ENCODE measurements around the gene CARD8.
A peak's percentile ranks its signal among the peaks of the same experiment; 100 is the strongest.
"Not testable (repeated sequence)": the region's sequence is repeated elsewhere in the genome, so short reads cannot be mapped to it uniquely, and the experiment has no call there.

The CARD8 gene

GRCh38 chr19:48292798-48293197 is 37.1 kb upstream of the CARD8 start:
- Histone ChIP-seq H3K27ac (no peak overlapping the region), H3K9ac (0 out of 22 replicates have a peak overlapping the region, but pooled peaks of 1 of the 11 experiments have one; percentile 21), H3K9me3 (replicated peaks in 1 of 11) (no peaks in the 10 kb centered on the region), H3K4me1 (peaks cover 4 to 68% (median 49%) of the 10 kb centered on the region in 10 experiments), H3K27me3 (no peaks in the 10 kb centered on the region), H3K36me3 (peaks cover 0 to 18% (median 5%) of the 10 kb centered on the region in 11 experiments; a peak in 13 of 22 replicates), H4K20me1 (no peaks in the 10 kb centered on the region), H3K4me3 (no peak overlapping the region), H3K4me2 (peak overlapping the region in 8 of 11 experiments; percentile 59 to 82 (median 72); a peak in 11 of 22 replicates)
- no peak for TF ChIP-seq Cebpa-rat (IDR thresholded peaks at IDR 0.05)

GRCh38 chr19:48291489-48291815 is 35.7 kb upstream of the CARD8 start:
- not testable (repeated sequence) for H3K27ac ChIP-seq; H4K20me1 ChIP-seq; H3K27me3 ChIP-seq; H3K9me3 ChIP-seq (replicated peaks in 1 of 11)
- H3K9ac ChIP-seq: peak overlapping the region; percentile 26 to 78 (median 67); a peak in 14 of 22 replicates
- H3K4me2 ChIP-seq: peak overlapping the region; percentile 78 to 99 (median 91)
- peaks cover 4 to 57% (median 43%) of the 10 kb centered on the region in 10 experiments for H3K4me1 ChIP-seq
- peaks cover 6 to 31% (median 18%) of the 10 kb centered on the region in 11 experiments for H3K36me3 ChIP-seq
- peak overlapping the region; percentile 53 to 66 (median 62); a peak in 19 of 20 replicates for H3K4me3 ChIP-seq

- peak overlapping the region; percentile 78 to 99 (median 91) for H3K4me2 ChIP-seq
- H3K4me1 ChIP-seq: peaks cover 4 to 56% (median 43%) of the 10 kb centered on the region in 10 experiments
- peaks cover 11 to 36% (median 24%) of the 10 kb centered on the region in 11 experiments for H3K36me3 ChIP-seq
- peaks cover 5 to 12% (median 9%) of the 10 kb centered on the region in 11 experiments; a peak in 19 of 22 replicates for H3K9me3 ChIP-seq (replicated peaks in 1 of 11)
- H3K27ac ChIP-seq: peak overlapping the region in 6 of 11 experiments; percentile 3 to 53 (median 14); a peak in 6 of 22 replicates
- H3K9ac ChIP-seq: peak overlapping the region; percentile 26 to 78 (median 67); a peak in 19 of 22 replicates
- no peaks in the 10 kb centered on the region for H4K20me1 ChIP-seq
- no peaks in the 10 kb centered on the region for H3K27me3 ChIP-seq
- TF ChIP-seq Cebpa-rat (IDR thresholded peaks at IDR 0.05): no peak
- peak overlapping the region; percentile 53 to 66 (median 62) for H3K4me3 ChIP-seq
Observed at GRCh38 chr19:48290771-48291488, 35.2 kb upstream of the CARD8 start.

GRCh38 chr19:48290401-48290770 is 34.7 kb upstream of the CARD8 start:
- H3K4me2 ChIP-seq: peak overlapping the region in 10 of 11 experiments; percentile 78 to 99 (median 92); a peak in 16 of 22 replicates
- no peak for TF ChIP-seq Cebpa-rat (IDR thresholded peaks at IDR 0.05)
- H3K4me3 ChIP-seq: no peak overlapping the region
- H3K27ac ChIP-seq: no peak overlapping the region
- H3K4me1 ChIP-seq: peaks cover 4 to 53% (median 43%) of the 10 kb centered on the region in 10 experiments
- H3K9ac ChIP-seq: no peak overlapping the region
- peaks cover 17 to 42% (median 29%) of the 10 kb centered on the region in 11 experiments for H3K36me3 ChIP-seq
- no peaks in the 10 kb centered on the region for H4K20me1 ChIP-seq
- H3K27me3 ChIP-seq: no peaks in the 10 kb centered on the region
- peaks cover 5 to 16% (median 14%) of the 10 kb centered on the region in 11 experiments; a peak in 20 of 22 replicates for H3K9me3 ChIP-seq (replicated peaks in 1 of 11)

GRCh38 chr19:48287748-48288147 is 32.0 kb upstream of the CARD8 start:
- Histone ChIP-seq H3K4me1 (peaks cover 17 to 36% (median 24%) of the 10 kb centered on the region in 10 experiments), H3K9me3 (replicated peaks in 1 of 11) (peaks cover 13 to 34% (median 23%) of the 10 kb centered on the region in 11 experiments), H3K27ac (no peak overlapping the region), H3K9ac (no peak overlapping the region), H3K4me2 (no peak overlapping the region), H3K36me3 (peaks cover 27 to 68% (median 56%) of the 10 kb centered on the region in 11 experiments), H3K27me3 (no peaks in the 10 kb centered on the region), H4K20me1 (no peaks in the 10 kb centered on the region), H3K4me3 (no peak overlapping the region)
- TF ChIP-seq Cebpa-rat (IDR thresholded peaks at IDR 0.05): no peak

- Histone ChIP-seq H3K4me1 (peaks cover 0 to 18% (median 10%) of the 10 kb centered on the region in 10 experiments; a peak in 12 of 20 replicates), H3K36me3 (peaks cover 32 to 97% (median 83%) of the 10 kb centered on the region in 11 experiments), H3K9ac (no peak overlapping the region), H3K4me2 (peak overlapping the region in 6 of 11 experiments; percentile 5 to 66 (median 32); a peak in 8 of 22 replicates), H4K20me1 (no peaks in the 10 kb centered on the region), H3K27me3 (no peaks in the 10 kb centered on the region), H3K9me3 (replicated peaks in 1 of 11) (peaks cover 19 to 49% (median 29%) of the 10 kb centered on the region in 11 experiments), H3K27ac (no peak overlapping the region), H3K4me3 (no peak overlapping the region)
- no peak for TF ChIP-seq Cebpa-rat (IDR thresholded peaks at IDR 0.05)
Observed at GRCh38 chr19:48284896-48285295, 29.2 kb upstream of the CARD8 start.

GRCh38 chr19:48283908-48284307 is 28.2 kb upstream of the CARD8 start:
- Histone ChIP-seq H3K9ac (no peak overlapping the region), H3K27ac (no peak overlapping the region), H3K9me3 (replicated peaks in 1 of 11) (peaks cover 19 to 49% (median 29%) of the 10 kb centered on the region in 11 experiments), H3K4me2 (no peak overlapping the region; a peak in 1 of 22 replicates), H3K27me3 (no peaks in the 10 kb centered on the region), H3K4me1 (peaks cover 0 to 18% (median 11%) of the 10 kb centered on the region in 10 experiments; a peak in 11 of 20 replicates), H4K20me1 (no peaks in the 10 kb centered on the region), H3K4me3 (no peak overlapping the region), H3K36me3 (peaks cover 32 to 95% (median 88%) of the 10 kb centered on the region in 11 experiments)
- TF ChIP-seq Cebpa-rat (IDR thresholded peaks at IDR 0.05): no peak

- no peaks in the 10 kb centered on the region for H4K20me1 ChIP-seq
- no peak overlapping the region for H3K27ac ChIP-seq
- H3K4me2 ChIP-seq: no peak overlapping the region
- no peak for TF ChIP-seq Cebpa-rat (IDR thresholded peaks at IDR 0.05)
- H3K9ac ChIP-seq: no peak overlapping the region
- H3K36me3 ChIP-seq: peaks cover 13 to 87% (median 70%) of the 10 kb centered on the region in 11 experiments
- no peaks in the 10 kb centered on the region for H3K27me3 ChIP-seq
- H3K4me1 ChIP-seq: peaks cover 0 to 23% (median 7%) of the 10 kb centered on the region in 10 experiments; a peak in 15 of 20 replicates
- peaks cover 10 to 28% (median 14%) of the 10 kb centered on the region in 11 experiments; a peak in 21 of 22 replicates for H3K9me3 ChIP-seq (replicated peaks in 1 of 11)
- no peak overlapping the region for H3K4me3 ChIP-seq
Observed at GRCh38 chr19:48279747-48280146, 24.0 kb upstream of the CARD8 start.

- no peaks in the 10 kb centered on the region for H3K9me3 ChIP-seq (replicated peaks in 1 of 11)
- peaks cover 0 to 45% (median 29%) of the 10 kb centered on the region in 11 experiments; a peak in 16 of 22 replicates for H3K36me3 ChIP-seq
- H3K4me3 ChIP-seq: no peak overlapping the region
- no peak overlapping the region for H3K9ac ChIP-seq
- no peaks in the 10 kb centered on the region for H4K20me1 ChIP-seq
- no peaks in the 10 kb centered on the region for H3K27me3 ChIP-seq
- H3K4me1 ChIP-seq: peaks cover 13 to 45% (median 28%) of the 10 kb centered on the region in 10 experiments
- H3K4me2 ChIP-seq: peak overlapping the region in 2 of 11 experiments; percentile 4 to 12; a peak in 3 of 22 replicates
- TF ChIP-seq Cebpa-rat (IDR thresholded peaks at IDR 0.05): no peak
- H3K27ac ChIP-seq: no peak overlapping the region
Observed at GRCh38 chr19:48274938-48275337, 19.2 kb upstream of the CARD8 start.

All from BLaER1 treated with 17β-estradiol and CSF1 and Interleukin-3, amounts not matched to agents 10 nM and 100 nM (cell line).